GM19043 (cell line): Measurements from ENCODE around the gene HYAL3.

Experiments used
- ATAC-seq: cut with Tn5 transposase; IDR thresholded peaks from one replicate; pipeline ENCODE4 v1.9.1; 2021; ENCODE audit warnings: low read depth; ENCODE audit not compliant: unreplicated experiment

HYAL3 gene

DNA sequence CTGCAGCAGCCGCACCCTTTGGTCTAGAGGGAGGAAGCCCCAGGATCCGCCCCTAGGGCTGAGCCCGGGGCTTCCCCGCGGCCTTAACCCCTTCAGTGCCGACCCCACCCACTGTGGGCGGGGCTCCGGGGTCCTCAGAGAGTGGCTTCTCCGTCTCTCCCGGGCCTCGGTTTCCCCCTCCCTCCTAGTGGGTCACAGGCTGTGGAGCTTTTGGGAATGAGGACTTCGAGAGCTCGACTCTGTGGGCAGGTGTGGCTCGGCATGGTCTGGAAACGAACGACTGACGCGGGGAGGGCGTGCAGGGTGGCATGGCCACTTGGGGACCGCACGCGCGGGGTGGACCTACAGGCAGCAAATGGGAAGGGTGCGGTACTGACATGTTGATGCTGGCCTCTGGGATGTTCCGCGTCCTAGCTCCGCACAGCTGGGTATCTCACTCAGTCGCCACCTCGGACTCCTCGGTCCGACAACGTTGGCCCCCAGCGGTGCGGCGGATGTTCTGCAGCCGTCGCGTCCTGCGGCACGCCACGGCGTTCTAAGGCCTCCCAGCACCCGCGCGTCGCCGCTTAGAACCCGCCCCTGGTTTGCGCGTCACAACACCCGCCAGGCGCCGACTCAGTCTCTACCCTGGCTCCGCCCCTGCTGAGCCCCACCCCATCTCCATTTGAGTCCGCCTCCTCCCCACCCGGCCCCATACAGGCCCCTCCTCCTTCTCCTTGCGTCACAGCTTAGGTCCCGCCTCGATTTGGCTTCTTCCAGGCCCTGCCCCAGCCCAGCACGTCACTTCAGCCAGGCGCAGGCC, at the start of gene HYAL3, which contains the start of gene NAA80:
HYAL3 (minus strand) TSS at position 570 of the 802 bp plus-strand sequence. CDS start 3,803 bp downstream, outside the sequence.
NAA80 (minus strand) TSS at position 570 of the 802 bp plus-strand sequence. CDS start 1,942 bp downstream, outside the sequence.
- peak; percentile 84 for ATAC-seq

DNA sequence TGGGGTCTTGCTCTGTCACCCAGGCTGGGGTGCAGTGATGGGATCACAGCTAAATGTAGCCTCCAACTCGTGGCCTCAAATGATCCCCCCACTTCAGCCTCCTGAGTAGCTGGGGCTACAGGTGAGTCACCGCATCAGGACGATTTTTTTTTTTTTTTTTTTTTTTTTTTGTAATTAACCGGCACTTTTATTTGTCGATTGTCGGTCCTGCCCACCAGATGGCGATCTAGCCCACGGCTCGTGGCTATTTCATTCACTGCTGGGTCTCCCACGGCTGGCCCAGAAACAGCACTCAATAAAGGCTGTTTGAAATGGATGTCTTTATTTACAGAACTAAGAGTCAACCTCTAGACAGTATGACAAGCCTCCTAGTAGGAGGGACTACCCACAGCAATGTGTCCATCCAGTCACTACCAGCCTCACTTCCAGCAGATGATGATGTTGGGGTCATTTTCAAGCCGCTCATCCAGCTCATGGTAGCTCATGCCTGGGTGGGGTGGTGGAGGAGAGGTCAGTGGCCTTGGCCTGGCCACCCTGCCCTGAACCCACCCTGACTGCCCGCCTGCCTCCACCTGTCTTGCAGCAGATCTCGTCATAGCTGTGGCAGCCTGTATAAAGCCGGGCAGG, 48.1 kb upstream of the HYAL3 start:
- no peak for ATAC-seq

DNA sequence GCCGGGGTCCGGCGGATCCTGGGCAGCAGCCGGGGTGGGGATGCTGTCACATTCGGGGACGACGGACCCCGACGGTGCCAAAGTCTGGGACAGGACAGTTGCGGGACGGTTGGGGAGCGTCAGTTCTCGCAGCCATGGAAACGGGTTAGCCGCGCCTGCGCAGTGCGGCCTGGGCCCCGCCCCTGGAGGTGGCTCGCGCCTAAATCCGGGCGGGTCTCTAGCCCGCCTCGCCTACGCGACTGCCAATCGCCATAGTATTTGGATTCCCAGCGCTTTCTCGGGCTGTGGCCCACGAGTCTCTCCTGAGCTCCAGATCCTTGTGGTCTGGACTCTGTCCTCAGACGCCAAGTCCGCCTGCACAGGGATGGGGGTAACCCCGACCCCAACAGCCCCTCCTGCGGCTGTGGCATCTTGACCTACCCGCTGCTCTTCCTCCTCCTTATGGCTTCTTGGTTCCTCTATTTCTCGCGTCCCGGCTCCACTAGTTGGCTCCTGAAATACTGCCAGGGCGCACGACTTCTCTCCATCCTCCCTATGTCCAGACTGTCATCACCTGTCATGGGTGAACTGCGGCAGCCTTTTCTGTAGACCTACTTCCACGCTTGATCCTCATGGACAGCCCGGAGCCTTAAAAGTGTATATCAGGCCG, 46.5 kb upstream of the HYAL3 start, which contains the start of gene ZMYND10:
ZMYND10 (minus strand) TSS at position 147 of the 649 bp plus-strand sequence. CDS start 153 bp downstream, outside the sequence.
- ATAC-seq: no peak

DNA sequence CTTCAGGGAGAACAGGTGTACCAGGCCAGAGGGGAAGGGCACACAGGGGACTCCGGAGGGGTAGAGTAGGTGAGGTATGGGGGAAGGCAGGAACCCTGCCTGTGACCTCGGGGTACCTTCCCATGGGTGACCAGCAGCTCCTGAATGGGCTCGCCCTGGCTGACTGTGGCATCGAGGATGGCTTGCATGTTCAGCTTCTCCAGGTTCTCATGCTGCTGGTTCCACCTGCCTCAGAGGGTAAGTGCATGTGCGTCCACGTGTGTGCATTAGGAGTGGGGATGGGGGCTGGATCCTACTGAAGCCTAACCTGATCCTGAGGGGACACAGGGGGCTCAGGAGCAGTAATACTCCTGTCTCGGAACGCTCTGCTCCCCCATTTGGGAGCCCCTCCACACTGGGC, 45.8 kb upstream of the HYAL3 start:
- ATAC-seq: no peak

DNA sequence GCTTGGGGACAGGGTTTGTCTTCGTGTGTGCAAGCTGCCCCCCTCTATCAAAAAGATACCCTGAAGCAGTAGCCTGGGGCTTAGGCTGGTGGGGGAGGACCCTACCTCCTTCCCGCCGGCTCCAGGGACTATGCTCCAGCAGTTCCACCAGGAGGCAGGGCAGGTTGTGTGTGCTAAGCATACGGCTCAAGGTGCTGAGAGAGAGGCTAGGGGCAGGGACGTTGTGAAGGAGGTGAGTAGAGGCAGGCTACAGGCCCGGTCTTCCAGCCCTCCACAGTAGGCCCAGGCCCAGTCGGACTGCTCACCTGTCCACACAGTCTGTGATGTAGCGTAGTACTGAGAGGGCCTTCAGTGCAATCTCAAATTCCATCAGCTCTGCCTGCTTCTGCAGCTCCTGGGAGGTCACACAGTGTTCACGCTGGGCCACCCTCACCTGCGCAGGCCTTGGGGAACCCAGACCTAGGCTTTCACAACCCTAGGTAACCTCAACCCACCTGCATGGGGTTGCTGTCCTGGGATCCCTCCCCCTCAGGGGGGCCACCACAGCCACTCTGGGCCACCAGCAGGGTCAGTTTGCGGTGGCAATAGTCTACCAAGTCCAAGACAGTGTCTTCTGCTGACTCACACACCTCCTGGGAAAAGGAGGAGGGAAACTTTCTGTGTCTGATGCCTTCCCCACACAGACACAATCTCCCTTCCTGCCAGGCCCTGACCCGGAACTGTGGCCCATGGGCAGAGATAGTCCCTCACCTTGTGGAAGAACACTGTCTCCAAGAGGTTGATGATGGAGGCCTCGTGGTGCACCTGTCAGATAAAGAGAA, 43.8 kb upstream of the HYAL3 start:
- ATAC-seq: no peak

- ATAC-seq: no peak
These were observed 42.9 kb upstream of the HYAL3 start for GRCh38 chr3:50341996-50342650.

GRCh38 chr3:50341537-50341936, 42.3 kb upstream of the HYAL3 start:
- no peak for ATAC-seq

DNA sequence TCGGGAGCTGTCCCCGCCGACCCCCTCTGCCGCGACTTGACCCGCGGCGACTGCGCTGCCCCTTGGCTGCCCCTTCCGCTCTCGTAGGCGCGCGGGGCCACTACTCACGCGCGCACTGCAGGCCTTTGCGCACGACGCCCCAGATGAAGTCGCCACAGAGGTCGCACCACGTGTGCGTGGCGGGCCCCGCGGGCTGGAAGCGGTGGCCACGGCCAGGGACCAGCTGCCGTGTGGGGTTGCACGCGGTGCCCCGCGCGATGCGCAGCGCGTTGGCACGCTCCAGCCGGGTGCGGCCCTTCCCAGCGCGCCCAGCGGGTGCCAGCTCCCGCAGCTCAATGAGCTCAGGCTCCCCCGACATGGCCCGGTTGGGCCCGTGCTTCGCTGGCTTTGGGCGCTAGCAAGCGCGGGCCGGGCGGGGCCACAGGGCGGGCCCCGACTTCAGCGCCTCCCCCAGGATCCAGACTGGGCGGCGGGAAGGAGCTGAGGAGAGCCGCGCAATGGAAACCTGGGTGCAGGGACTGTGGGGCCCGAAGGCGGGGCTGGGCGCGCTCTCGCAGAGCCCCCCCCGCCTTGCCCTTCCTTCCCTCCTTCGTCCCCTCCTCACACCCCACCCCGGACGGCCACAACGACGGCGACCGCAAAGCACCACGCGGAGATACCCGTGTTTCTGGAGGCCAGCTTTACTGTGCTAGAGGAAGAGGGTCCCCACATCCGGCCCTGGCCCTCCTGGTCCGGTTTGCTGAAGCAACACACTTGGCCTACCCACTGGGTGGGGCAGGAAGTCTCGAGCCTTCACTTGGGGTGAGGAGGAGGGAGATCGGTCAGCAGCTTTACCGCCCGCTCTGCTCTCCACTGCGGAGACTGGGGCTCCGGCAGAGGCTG, 41.5 kb upstream of the HYAL3 start, which contains the start of gene RASSF1:
RASSF1 (minus strand) TSS at position 389 of the 882 bp plus-strand sequence; CDS start at position 358, 31 bp downstream.
- ATAC-seq: peak; percentile 27

DNA sequence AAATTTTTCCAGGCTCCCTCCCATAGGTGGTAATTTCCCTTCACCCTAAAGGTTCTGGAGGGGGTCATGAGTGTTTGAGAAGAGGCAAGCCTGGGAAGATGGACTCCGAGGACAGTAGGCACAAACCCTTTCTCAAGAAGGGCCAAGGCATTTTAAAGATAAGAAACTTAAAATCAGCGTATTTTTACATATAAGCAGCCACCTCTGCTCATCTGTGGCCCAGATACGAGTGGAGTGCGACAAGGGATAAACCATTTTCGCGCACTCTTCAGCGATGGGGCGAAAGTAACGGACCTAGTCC, 40.9 kb upstream of the HYAL3 start:
- no peak for ATAC-seq

- no peak for ATAC-seq
These were observed 40.4 kb upstream of the HYAL3 start for GRCh38 chr3:50339485-50340146.

GRCh38 chr3:50338965-50339364, 39.8 kb upstream of the HYAL3 start:
- no peak for ATAC-seq

- peak; percentile 60 for ATAC-seq
These were observed 38.1 kb upstream of the HYAL3 start for GRCh38 chr3:50337175-50337861.

GRCh38 chr3:50336452-50337174, 37.4 kb upstream of the HYAL3 start:
- peak; percentile 22 for ATAC-seq

DNA sequence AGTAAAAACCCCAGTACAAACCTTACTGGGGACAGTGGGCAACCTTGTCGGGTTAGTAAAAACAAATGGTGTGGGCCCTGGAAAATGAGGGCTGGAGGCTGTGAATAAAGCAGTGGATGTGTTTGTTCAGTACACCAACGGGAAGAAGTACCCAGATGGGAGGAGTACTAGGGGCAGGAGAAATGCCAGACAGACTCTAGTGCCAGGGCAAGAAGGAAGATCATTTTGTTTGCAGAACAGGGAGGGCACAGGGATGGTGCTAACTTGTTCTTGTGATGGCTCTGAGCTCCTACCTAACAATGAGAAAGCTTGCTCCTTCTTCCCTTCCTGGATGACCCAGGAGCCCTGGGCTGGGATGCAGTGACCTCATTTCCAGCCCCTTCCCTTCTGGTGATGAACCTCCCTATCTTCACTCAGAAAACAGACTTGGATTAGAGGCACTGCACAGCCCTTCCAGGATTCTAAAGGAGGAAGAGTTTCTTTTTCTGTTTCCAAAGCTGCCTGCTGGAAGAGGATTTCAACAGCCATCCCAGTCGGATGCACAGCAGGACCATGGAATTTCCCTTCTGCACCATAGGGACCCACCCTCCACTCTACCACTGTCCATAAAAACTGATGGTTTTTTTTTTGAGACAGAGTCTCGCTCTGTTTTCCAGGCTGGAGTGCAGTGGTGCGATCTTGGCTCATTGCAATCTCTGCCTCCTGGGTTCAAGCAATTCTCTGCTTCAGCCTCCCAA, 35.3 kb upstream of the HYAL3 start:
- ATAC-seq: no peak

DNA sequence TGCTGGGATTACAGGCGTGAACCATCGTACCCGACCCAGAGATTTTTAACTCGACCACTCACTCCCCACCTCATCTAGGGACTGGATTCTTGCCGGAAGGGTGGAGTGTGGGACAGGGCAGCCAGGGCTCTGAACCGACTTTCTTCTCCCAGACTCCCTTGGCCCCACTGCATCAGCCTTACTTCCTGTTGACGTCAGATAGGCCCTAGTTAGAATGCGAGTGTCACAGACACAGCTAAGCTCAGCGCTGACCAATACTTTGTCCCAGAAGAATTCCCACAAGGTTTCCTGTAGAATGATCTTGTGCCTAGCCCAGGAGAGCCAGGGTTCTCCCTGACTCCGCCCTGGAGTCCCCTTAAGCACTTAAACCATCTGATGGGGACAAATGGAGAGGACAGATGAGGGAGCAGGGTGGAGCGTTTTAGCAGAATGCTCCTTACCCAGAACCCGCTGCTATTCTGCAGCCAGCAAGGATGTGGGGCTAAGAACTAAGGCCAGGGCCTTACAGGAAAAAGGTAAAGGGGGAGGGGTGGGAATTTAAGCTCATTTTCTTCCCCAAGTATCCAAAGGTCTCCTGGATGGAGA, 34.6 kb upstream of the HYAL3 start:
- ATAC-seq: no peak

- no peak for ATAC-seq
These were observed 32.2 kb upstream of the HYAL3 start for GRCh38 chr3:50331364-50331907.
